GM11168 (cell line): Measurements from ENCODE around the gene PPP1R14C.
"Not testable (repeated sequence)": the region's sequence is repeated elsewhere in the genome, so short reads cannot be mapped to it uniquely, and the experiment has no call there.

Experiments used
- in situ Hi-C: fragments of 300-500 bp; cut with MboI; formaldehyde crosslinking; loops from one replicate; pipeline ENCODE4 v1.12.0; 2022; ENCODE audit warnings: low sequenced_read_pairs; ENCODE audit not compliant: unreplicated experiment

The PPP1R14C gene

GRCh38 chr6:150238336-150238741, 95.5 kb downstream of the PPP1R14C start:
- in situ Hi-C loops: no loop called here

- in situ Hi-C loops: no loop called here
Measured at GRCh38 chr6:150238846-150239407, 96.1 kb downstream of the PPP1R14C start.

DNA sequence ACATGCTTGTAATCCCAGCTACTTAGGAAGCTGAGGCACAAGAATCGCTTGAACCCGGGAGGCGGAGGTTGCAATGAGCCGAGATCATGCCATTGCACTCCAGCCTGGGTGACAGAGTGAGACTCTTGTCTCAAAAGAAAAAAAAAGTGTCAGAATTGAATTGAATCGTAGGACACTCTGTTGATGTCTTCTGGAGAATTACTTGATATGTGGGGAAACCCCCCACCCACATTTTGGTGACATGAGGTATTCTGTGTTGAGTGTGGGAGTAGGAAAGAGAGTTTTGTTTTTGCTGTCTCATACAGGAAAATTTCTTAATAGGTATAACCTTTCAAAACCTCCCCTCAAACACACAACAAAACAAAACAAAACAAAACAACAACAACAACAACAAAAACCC, 98.9 kb downstream of the PPP1R14C start:
- in situ Hi-C loops: not testable (repeated sequence)

GRCh38 chr6:150243620-150244314, 100.9 kb downstream of the PPP1R14C start:
- in situ Hi-C loops: no loop called here

GRCh38 chr6:150245148-150245935, 102.5 kb downstream of the PPP1R14C start:
- in situ Hi-C loops: no loop called here

- in situ Hi-C loops: no loop called here
Measured at GRCh38 chr6:150247803-150248202, 105.0 kb downstream of the PPP1R14C start.

- in situ Hi-C loops: no loop called here
Measured at GRCh38 chr6:150248300-150248699, 105.5 kb downstream of the PPP1R14C start.

GRCh38 chr6:150249261-150249660, 106.4 kb downstream of the PPP1R14C start:
- in situ Hi-C loops: no loop called here

- in situ Hi-C loops: no loop called here
Measured at GRCh38 chr6:150250826-150251225, 108.0 kb downstream of the PPP1R14C start.

- in situ Hi-C loops: no loop called here
Measured at GRCh38 chr6:150251566-150252186, 108.8 kb downstream of the PPP1R14C start.

DNA sequence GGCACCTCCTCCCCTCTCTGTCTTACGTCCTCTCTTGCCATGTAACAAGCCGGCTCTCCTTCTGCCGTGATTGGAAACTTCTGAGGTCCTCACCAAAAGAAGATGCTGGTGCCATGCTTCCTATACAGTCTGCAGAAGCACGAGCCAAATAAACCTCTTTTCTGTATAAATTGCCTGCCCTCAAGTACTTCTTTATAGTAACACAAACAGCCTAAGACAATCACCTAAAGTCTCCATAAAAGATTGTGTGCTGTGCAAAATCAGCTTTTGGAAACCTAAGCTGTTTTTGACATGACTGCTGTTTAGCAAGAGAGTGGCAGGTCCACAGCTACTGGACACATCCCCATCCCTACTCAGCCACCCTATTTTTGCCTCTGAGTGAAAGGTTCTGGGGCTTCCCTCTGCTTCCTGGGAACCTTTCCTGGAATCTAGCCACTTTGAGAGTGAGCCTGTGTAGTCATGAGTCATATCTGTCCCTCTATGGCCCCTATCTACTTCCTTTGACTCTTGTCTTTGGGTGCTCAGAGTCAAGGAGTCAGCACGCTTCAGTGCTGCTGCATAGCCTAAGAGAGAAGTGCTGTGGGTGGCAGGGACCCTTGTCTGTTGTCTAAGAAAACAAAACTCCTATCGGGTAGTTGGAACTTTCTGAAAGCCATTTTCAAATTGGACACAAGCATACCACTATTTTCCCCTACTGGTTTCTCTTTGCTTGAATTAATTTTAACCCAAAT, 110.0 kb downstream of the PPP1R14C start:
- in situ Hi-C loops: no loop called here

DNA sequence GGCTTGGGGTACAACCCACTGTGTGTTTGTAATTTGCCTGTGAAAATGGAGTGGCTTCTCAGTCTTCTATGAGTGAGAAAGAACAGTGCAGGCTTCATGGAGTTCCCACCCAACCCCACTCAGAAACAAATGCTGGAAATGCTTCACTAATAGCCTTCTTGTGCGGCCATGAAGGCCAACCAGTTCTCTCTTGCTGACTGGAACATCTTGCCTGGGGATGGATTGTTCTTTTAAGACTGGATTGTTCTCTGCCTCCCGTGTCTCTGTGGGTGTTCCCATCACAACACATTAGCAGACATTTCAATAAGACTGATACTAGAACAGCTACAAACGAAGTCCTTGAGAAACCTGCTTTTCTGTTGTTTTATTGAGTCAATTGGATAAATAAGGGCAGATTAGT, 110.6 kb downstream of the PPP1R14C start:
- in situ Hi-C loops: no loop called here

DNA sequence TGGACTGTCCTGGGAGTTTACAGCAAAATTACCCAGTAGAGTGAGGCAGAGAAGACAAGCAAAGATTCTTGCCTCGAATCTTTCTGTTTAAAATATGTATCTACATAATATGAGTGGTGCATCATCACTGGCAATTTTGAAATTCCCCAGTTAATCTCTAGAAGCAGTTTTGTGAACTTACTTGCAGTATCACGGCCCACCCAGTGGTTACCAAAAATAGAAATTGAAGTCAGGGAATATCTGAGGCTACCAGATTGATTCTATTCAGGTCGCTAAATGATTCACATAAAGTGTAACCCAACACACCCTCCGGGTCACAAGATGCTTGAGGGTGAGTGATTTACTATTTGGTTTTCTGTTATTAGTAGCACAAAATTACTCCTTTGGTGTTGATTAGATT, 111.9 kb downstream of the PPP1R14C start:
- in situ Hi-C loops: no loop called here

DNA sequence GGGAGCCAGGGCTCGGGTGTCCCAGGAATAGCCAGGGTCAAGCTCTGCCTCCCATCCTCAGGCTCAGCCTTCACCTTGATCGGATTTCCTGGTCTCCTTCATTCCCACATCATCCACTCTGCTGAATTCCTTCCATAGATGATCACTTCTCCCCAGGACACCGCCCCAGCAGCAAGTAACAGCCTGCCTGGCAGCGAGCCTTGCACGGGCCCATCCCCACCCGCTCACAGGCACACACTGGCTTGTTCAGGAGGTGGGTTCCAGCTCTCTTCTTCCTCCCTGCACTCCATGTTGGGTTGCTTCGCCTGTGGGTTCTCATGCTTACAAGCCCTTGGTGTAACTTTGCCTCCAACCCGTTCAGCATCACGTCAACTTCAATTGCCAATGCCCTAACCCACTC, 113.0 kb downstream of the PPP1R14C start:
- in situ Hi-C loops: no loop called here

DNA sequence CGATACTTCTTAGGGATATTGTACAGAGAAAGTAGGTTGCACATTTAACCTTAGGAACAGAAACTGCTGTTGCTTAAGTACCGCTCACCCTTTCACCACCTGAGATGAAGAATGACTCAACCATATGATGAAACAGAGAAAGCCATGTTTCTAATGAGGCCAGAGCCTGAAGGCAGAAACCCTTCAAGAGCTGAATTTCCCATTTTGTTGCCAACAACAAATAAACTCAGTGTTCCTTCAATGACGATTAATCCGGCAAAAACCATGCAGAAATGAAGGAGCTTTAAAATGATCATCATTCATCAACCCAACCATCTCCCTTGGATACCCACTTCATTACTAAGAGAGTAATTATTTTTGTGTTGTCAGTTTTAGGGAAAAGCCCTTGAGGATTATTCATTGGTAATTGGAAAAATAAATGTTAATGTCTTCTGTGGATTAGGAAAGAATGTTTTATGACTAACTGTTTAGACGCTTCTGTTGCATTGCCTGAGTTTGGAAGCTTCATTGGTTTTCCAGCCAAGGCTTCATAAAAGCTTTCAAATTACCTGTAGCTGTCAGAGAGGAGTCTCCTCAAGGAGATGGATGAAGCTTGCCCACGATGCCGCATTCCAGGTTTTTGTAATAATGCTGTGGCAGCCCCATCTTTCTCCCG, 113.9 kb downstream of the PPP1R14C start:
- in situ Hi-C loops: no loop called here

- in situ Hi-C loops: no loop called here
Measured at GRCh38 chr6:150258381-150258780, 115.5 kb downstream of the PPP1R14C start.

DNA sequence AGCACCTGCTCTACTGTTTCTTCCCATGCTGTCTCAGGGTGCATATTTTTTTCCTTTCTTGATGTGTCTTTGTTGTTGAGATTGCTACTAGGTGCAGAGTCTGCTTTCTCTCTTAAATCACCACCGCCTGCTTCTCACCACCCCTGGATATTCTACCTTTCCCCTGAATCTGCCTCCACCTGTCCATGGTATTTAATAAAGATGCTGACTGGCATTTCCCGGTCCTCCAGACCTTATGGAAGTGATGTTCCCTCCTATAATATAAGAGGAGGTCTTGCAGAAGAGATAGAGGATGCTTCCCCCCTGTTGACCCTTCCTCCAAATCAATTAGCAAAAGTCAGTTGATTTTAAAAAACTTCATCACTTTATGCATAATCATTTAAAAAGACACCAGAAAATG, 118.1 kb downstream of the PPP1R14C start:
- in situ Hi-C loops: no loop called here

GRCh38 chr6:150261997-150262697, 119.3 kb downstream of the PPP1R14C start:
- in situ Hi-C loops: no loop called here

DNA sequence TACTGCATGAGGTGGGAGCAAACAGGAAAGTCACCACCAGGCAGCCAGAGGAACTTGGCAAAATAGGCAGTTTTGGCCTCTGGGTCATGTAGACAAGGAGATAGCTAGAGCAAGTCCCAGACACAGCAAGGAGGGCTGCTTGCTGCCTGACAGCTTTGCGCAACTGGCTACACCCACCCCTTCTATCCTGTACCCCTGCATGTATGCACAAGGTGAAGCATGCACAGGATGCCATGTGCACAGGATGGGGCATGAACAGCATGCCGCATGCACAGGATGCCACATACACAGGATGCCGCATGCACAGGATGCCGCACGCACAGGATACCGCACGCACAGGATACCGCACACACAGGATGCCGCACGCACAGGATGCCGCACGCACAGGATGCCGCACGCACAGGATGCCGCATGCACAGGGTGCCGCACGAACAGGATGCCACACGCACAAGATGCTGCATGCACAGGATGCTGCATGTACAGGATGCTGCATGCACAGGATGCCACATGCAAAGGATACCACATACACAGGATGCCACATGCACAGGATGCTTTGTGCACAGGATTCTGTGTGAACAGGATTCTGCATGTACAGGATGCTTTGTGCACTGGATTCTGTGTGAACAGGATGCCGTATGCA, 121.0 kb downstream of the PPP1R14C start:
- in situ Hi-C loops: no loop called here
